Caco-2 (cell line): ENCODE results near the gene STRIP1. TPM values are rescaled to one million over a fixed set of nuclear protein-coding genes. Genes with fewer than 3 reads are reported as not detected.

Source experiments
- BruUV-seq: library from RNA; stranded (reverse); fragments of 400-500 nt; replicated peaks from 2 replicates; lab custom pipeline; 2021; lab: Mats Ljungman, UMichigan
- CTCF ChIA-PET: fragments of 300-600 bp; sonication (Branson Sonifier 250); formaldehyde crosslinking; loops from one replicate; lab custom pipeline; 2022; ENCODE audit warnings: antibody characterized with exemption; lab: Charles Lee
- POLR2A ChIA-PET: fragments of 300-600 bp; sonication (Branson Sonifier 250); formaldehyde crosslinking; loops from one replicate; lab custom pipeline; 2022; ENCODE audit warnings: antibody characterized with exemption; lab: Charles Lee
- DNase-seq, 2 experiments: peaks; one replicate each; pipeline versions ENCODE4 v3.0.0 to v3.0.0-alpha.2; 2020 to 2022
- H3K27me3 ChIP-seq: replicated peaks from 2 replicates; pipeline ENCODE4 v1.6.0; 2011; ENCODE audit warnings: low read length; ENCODE audit not compliant: control insufficient read depth, insufficient read depth
- H3K36me3 ChIP-seq: 2 replicates; pipeline ENCODE4 v1.5.1; 2011; ENCODE audit warnings: low read length; ENCODE audit not compliant: control insufficient read depth, insufficient read depth
- H3K4me1 ChIP-seq: fragments of 250-450 bp; sonication (Bioruptor Pico); 2 replicates; pipeline ENCODE4 v1.5.1; 2020; ENCODE audit warnings: mild to moderate bottlenecking
- H3K4me3 ChIP-seq: 2 replicates; pipeline ENCODE4 v1.5.1; 2011; ENCODE audit warnings: low read depth, mild to moderate bottlenecking, control low read depth, low read length
- H3K9me3 ChIP-seq: fragments of 250-450 bp; sonication (Bioruptor Pico); 2 replicates; pipeline ENCODE4 v1.5.1; 2020; ENCODE audit warnings: mild to moderate bottlenecking, moderate library complexity
- H3K27ac Mint-ChIP-seq: one replicate; pipeline ENCODE4 v1.8.0; 2022; ENCODE audit warnings: mixed read lengths; ENCODE audit not compliant: unreplicated experiment
- H3K27me3 Mint-ChIP-seq: one replicate; pipeline ENCODE4 v1.8.0; 2022; ENCODE audit warnings: mixed read lengths; ENCODE audit not compliant: insufficient read depth, unreplicated experiment
- H3K36me3 Mint-ChIP-seq: one replicate; pipeline ENCODE4 v1.8.0; 2022; ENCODE audit warnings: mild to moderate bottlenecking, mixed read lengths; ENCODE audit not compliant: insufficient read depth, unreplicated experiment
- H3K4me1 Mint-ChIP-seq: one replicate; pipeline ENCODE4 v1.8.0; 2022; ENCODE audit warnings: low read depth, mixed read lengths; ENCODE audit not compliant: unreplicated experiment
- H3K4me3 Mint-ChIP-seq: one replicate; pipeline ENCODE4 v1.8.0; 2022; ENCODE audit warnings: mild to moderate bottlenecking, moderate library complexity, mixed read lengths; ENCODE audit not compliant: unreplicated experiment
- H3K9me3 Mint-ChIP-seq: one replicate; pipeline ENCODE4 v1.8.0; 2022; ENCODE audit warnings: mixed read lengths; ENCODE audit not compliant: unreplicated experiment
- intact Hi-C: fragments of 100-400 bp; cut with micrococcal nuclease; formaldehyde crosslinking; loops from one replicate; pipeline ENCODE4 v1.10.0; 2022; ENCODE audit not compliant: unreplicated experiment
- total RNA-seq: library from RNA; stranded (reverse); gene quantifications from 2 replicates; pipeline ENCODE4 v1.2.3, GENCODE V29; 2022
- TF ChIP-seq, protein P1 (sequence below), 2 experiments: fragments of 200-600 bp in 1 of 2; IDR thresholded peaks; 1 replicate in 1 of 2; 2 replicates in 1 of 2; pipeline versions ENCODE4 v1.5.1 to v1.8.0; 2011 to 2022; ENCODE audit warnings: antibody characterized with exemption in 1 of 2, control low read depth in 1 of 2, inconsistent platforms in 1 of 2, low read depth in 1 of 2, low read length in 1 of 2, mild to moderate bottlenecking in 1 of 2, moderate library complexity in 1 of 2; ENCODE audit not compliant: insufficient read depth in 1 of 2, severe bottlenecking in 1 of 2, unreplicated experiment in 1 of 2

The STRIP1 gene
- total RNA-seq, 1 experiment from 2014 or later: 36.1 TPM

DNA sequence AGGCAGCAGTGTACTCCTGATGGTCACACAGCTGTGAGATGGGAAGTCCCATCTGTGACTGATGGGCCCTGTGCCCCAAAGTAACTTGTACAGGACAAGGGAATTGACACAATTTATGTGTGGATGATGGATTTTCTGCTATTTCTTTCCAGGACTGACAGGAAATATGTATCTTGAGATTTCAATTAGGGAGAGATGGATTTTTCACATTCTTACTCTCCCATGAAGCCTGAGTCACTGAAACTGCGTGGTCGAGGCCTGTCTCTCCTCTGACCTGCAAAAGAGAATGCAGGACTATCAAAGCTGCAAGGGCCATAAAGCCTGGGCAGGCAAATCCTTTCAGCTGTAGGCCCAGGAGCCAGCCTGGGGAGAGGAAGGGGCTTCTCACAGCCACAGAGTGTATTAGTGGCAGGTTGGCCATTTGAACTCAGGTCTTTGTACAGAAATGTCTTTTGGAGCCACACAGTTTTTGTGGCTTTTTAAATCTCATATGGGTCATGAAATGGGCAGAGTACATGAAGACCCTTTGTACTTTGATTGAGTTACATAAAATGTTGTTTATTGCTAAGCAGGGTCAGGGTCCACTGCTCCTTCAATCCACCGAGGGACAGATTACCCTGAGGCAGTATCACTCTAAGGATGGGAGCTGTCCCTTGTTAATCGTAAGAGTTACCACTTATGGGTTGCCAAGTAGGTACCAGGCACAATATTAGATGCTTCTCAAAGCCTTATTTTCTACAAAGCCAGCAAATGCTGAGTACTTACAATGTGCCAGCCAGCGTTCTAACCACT lies 21.3 kb downstream of the STRIP1 start:
- POLR2A ChIA-PET: no interaction called here
- no peak overlapping the region for H3K4me3 ChIP-seq
- H3K9me3 ChIP-seq: no peaks in the 10 kb centered on the region
- no peak for DNase-seq
- H3K36me3 ChIP-seq: peaks cover 1% of the 10 kb centered on the region
- no peaks in the 10 kb centered on the region for H3K27me3 Mint-ChIP-seq
- no peaks in the 10 kb centered on the region for H3K27me3 ChIP-seq
- H3K4me1 Mint-ChIP-seq: no peaks in the 10 kb centered on the region
- CTCF ChIA-PET: no interaction called here
- H3K9me3 Mint-ChIP-seq: no peaks in the 10 kb centered on the region
- no peak overlapping the region for H3K4me3 Mint-ChIP-seq
- no peaks in the 10 kb centered on the region for H3K4me1 ChIP-seq
- BruUV-seq: no TSS peak
- no peak overlapping the region for H3K27ac Mint-ChIP-seq
- TF ChIP-seq, protein P1, sequence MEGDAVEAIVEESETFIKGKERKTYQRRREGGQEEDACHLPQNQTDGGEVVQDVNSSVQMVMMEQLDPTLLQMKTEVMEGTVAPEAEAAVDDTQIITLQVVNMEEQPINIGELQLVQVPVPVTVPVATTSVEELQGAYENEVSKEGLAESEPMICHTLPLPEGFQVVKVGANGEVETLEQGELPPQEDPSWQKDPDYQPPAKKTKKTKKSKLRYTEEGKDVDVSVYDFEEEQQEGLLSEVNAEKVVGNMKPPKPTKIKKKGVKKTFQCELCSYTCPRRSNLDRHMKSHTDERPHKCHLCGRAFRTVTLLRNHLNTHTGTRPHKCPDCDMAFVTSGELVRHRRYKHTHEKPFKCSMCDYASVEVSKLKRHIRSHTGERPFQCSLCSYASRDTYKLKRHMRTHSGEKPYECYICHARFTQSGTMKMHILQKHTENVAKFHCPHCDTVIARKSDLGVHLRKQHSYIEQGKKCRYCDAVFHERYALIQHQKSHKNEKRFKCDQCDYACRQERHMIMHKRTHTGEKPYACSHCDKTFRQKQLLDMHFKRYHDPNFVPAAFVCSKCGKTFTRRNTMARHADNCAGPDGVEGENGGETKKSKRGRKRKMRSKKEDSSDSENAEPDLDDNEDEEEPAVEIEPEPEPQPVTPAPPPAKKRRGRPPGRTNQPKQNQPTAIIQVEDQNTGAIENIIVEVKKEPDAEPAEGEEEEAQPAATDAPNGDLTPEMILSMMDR (IDR thresholded peaks at IDR 0.05; ENCODE audit: insufficient read depth in 1 of 2, low read depth in 1 of 2, low read length in 1 of 2, severe bottlenecking in 1 of 2, unreplicated experiment in 1 of 2): no peak
- peaks cover 55% of the 10 kb centered on the region for H3K36me3 Mint-ChIP-seq
- intact Hi-C loops: no loop called here

DNA sequence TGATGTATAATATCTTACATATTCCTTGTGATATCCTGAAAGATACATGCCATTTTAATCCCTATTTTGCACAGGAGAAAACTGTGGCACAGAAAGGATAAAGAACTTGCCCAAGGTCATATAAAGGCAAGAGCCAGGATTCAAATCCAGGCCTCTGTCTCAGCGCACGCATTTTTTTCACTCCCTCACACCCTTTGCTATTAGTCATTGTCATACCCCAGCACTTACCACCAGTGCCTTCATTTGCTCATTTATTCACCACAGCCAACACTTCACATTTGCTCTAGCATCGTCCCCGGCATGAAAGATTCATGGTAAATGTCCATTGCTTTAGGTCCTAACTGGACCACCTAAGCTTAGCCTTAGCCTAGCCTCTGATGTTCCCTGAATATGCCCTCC lies 21.9 kb downstream of the STRIP1 start:
- Mint-ChIP-seq H3K27me3 (no peaks in the 10 kb centered on the region), H3K4me1 (no peaks in the 10 kb centered on the region), H3K9me3 (no peaks in the 10 kb centered on the region), H3K4me3 (no peak overlapping the region), H3K27ac (no peak overlapping the region), H3K36me3 (peaks cover 58% of the 10 kb centered on the region)
- Histone ChIP-seq H3K9me3 (no peaks in the 10 kb centered on the region), H3K4me3 (no peak overlapping the region), H3K27me3 (no peaks in the 10 kb centered on the region), H3K4me1 (no peaks in the 10 kb centered on the region), H3K36me3 (peaks cover 1% of the 10 kb centered on the region)
- no TSS peak for BruUV-seq
- POLR2A ChIA-PET: no interaction called here
- CTCF ChIA-PET: no interaction called here
- intact Hi-C loops: no loop called here
- TF ChIP-seq, protein P1 (IDR thresholded peaks at IDR 0.05; ENCODE audit: insufficient read depth in 1 of 2, low read depth in 1 of 2, low read length in 1 of 2, severe bottlenecking in 1 of 2, unreplicated experiment in 1 of 2): no peak
- no peak for DNase-seq

DNA sequence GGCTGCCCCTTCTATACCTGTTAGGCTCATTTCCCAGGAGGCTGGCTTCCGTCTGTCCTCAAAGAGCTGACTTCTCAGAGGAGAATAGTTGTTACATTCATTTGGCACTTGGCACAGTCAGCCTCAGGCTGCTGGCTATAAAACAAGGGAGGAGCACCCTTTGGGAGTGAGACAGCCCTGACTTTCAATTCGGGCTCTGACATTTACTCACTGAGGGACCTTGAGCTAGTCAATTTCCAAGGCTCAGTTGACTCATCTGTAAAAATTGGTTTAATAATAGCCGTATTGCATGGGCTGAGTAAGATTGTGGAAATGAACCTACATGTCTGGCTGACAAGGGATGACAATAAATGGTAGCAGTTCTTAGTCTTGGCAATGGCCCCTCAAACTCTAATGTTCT lies 22.4 kb downstream of the STRIP1 start:
- no TSS peak for BruUV-seq
- Histone ChIP-seq H3K9me3 (no peaks in the 10 kb centered on the region), H3K4me1 (no peaks in the 10 kb centered on the region), H3K4me3 (no peak overlapping the region), H3K36me3 (peaks cover 1% of the 10 kb centered on the region), H3K27me3 (no peaks in the 10 kb centered on the region)
- H3K27ac Mint-ChIP-seq: no peak overlapping the region
- TF ChIP-seq, protein P1 (IDR thresholded peaks at IDR 0.05; ENCODE audit: insufficient read depth in 1 of 2, low read depth in 1 of 2, low read length in 1 of 2, severe bottlenecking in 1 of 2, unreplicated experiment in 1 of 2): no peak
- no peaks in the 10 kb centered on the region for H3K4me1 Mint-ChIP-seq
- ChIA-PET CTCF (interaction anchor here (0.6 to 1.0 kb wide), 2 partner anchors 22 to 111 kb away, joined by 3 to 4 read pairs; partner anchors contain the start of gene STRIP1), POLR2A (no interaction called here)
- intact Hi-C loops: no loop called here
- no peaks in the 10 kb centered on the region for H3K27me3 Mint-ChIP-seq
- no peak for DNase-seq
- no peaks in the 10 kb centered on the region for H3K9me3 Mint-ChIP-seq
- H3K4me3 Mint-ChIP-seq: no peak overlapping the region
- H3K36me3 Mint-ChIP-seq: peaks cover 58% of the 10 kb centered on the region
